Urothelium cell line (cell line): ENCODE measurements around the gene CFAP61.

ENCODE experiments used
- DNase-seq: peaks from one replicate; pipeline ENCODE4 v3.0.0; 2011; ENCODE audit warnings: low spot score, mixed read lengths
- FAIRE-seq: peaks from 2 replicates; lab custom pipeline; 2011; peaks lifted over from hg19 to GRCh38; lab: Jason Lieb, UNC

CFAP61 gene

GRCh38 chr20:20371681-20372080 lies 319.3 kb downstream of the CFAP61 start:
- FAIRE-seq, result no peak

GRCh38 chr20:20373091-20373571 lies 320.8 kb downstream of the CFAP61 start:
- peak; percentile 30 for DNase-seq

More at GRCh38 chr20:20371681-20372080, 319.3 kb downstream of the CFAP61 start:
- no peak for DNase-seq

GRCh38 chr20:20375862-20376261 lies 323.5 kb downstream of the CFAP61 start:
- DNase-seq, result no peak
- FAIRE-seq, result no peak

More at GRCh38 chr20:20373091-20373571, 320.8 kb downstream of the CFAP61 start:
- FAIRE-seq, result no peak

- FAIRE-seq (no peak), DNase-seq (no peak)
Measured at GRCh38 chr20:20386192-20386591, 333.9 kb downstream of the CFAP61 start.

GRCh38 chr20:20390393-20390792 lies 338.1 kb downstream of the CFAP61 start:
- FAIRE-seq, result no peak
- no peak for DNase-seq

GRCh38 chr20:20391115-20391514 lies 338.8 kb downstream of the CFAP61 start:
- FAIRE-seq, result no peak
- DNase-seq, result no peak

GRCh38 chr20:20391766-20392165 lies 339.4 kb downstream of the CFAP61 start:
- no peak for FAIRE-seq
- DNase-seq, result no peak

- no peak for FAIRE-seq
- DNase-seq, result no peak
Measured at GRCh38 chr20:20393207-20394120, 341.1 kb downstream of the CFAP61 start.

- no peak for DNase-seq
- FAIRE-seq, result no peak
Measured at GRCh38 chr20:20395087-20395486, 342.8 kb downstream of the CFAP61 start.

GRCh38 chr20:20395903-20396568 lies 343.7 kb downstream of the CFAP61 start:
- DNase-seq (no peak), FAIRE-seq (no peak)

GRCh38 chr20:20396794-20397193 lies 344.5 kb downstream of the CFAP61 start:
- FAIRE-seq (no peak), DNase-seq (no peak)

- FAIRE-seq (no peak), DNase-seq (no peak)
Measured at GRCh38 chr20:20398123-20398522, 345.8 kb downstream of the CFAP61 start.

GRCh38 chr20:20399531-20400500 lies 347.5 kb downstream of the CFAP61 start:
- FAIRE-seq (no peak), DNase-seq (no peak)

- DNase-seq (no peak), FAIRE-seq (no peak)
Measured at GRCh38 chr20:20401991-20402390, 349.7 kb downstream of the CFAP61 start.

- FAIRE-seq, result no peak
- DNase-seq, result no peak
Measured at GRCh38 chr20:20404633-20405032, 352.3 kb downstream of the CFAP61 start.

- DNase-seq (no peak), FAIRE-seq (no peak)
Measured at GRCh38 chr20:20405623-20406022, 353.3 kb downstream of the CFAP61 start.

GRCh38 chr20:20406306-20406705 lies 354.0 kb downstream of the CFAP61 start:
- DNase-seq (no peak), FAIRE-seq (no peak)

GRCh38 chr20:20407891-20408805 lies 355.8 kb downstream of the CFAP61 start:
- FAIRE-seq (no peak), DNase-seq (peak; percentile 10)

GRCh38 chr20:20409331-20409730 lies 357.0 kb downstream of the CFAP61 start:
- no peak for FAIRE-seq
- no peak for DNase-seq
